Stimulated activated CD4-positive, alpha-beta T cell treated with anti-CD3 and anti-CD28 coated beads, Interleukin-4, amount 100 ng/mL, for 1 hour (primary cell): ENCODE results near the gene APOM.

ENCODE experiments used
- DNase-seq: peaks from one replicate; pipeline ENCODE4 v3.0.0-alpha.2; 2020

APOM gene

GRCh38 chr6:31631681-31632278 is 23.9 kb upstream of the APOM start:
- DNase-seq, result no peak

GRCh38 chr6:31632279-31632946 is 23.3 kb upstream of the APOM start:
- no peak for DNase-seq

- DNase-seq, result no peak
Measured at GRCh38 chr6:31633447-31633846, 22.2 kb upstream of the APOM start.

- DNase-seq, result no peak
Measured at GRCh38 chr6:31634131-31634530, 21.6 kb upstream of the APOM start.

GRCh38 chr6:31634969-31635575 is 20.6 kb upstream of the APOM start:
- DNase-seq, result no peak

GRCh38 chr6:31636698-31637596 is 18.7 kb upstream of the APOM start:
- DNase-seq, result no peak

- DNase-seq, result no peak
Measured at GRCh38 chr6:31639043-31639442, 16.7 kb upstream of the APOM start.

GRCh38 chr6:31639449-31639861 is 16.2 kb upstream of the APOM start:
- no peak for DNase-seq

GRCh38 chr6:31640612-31641011 is 15.1 kb upstream of the APOM start:
- DNase-seq, result no peak

- DNase-seq, result no peak
Measured at GRCh38 chr6:31641370-31641769, 14.3 kb upstream of the APOM start.

- DNase-seq, result no peak
Measured at GRCh38 chr6:31642798-31643570, 12.7 kb upstream of the APOM start.

- no peak for DNase-seq
Measured at GRCh38 chr6:31643818-31644454, 11.8 kb upstream of the APOM start.

GRCh38 chr6:31645325-31645724 is 10.4 kb upstream of the APOM start:
- no peak for DNase-seq

GRCh38 chr6:31651602-31652191 is 4.0 kb upstream of the APOM start:
- no peak for DNase-seq

GRCh38 chr6:31652925-31653724 is 2.6 kb upstream of the APOM start:
- DNase-seq, result peak; percentile 81

- no peak for DNase-seq
Measured at GRCh38 chr6:31654574-31655348, 933 bp upstream of the APOM start.

- DNase-seq, result no peak
Measured at GRCh38 chr6:31657406-31658157, 1.9 kb downstream of the APOM start.

- no peak for DNase-seq
Measured at GRCh38 chr6:31658158-31658688, 2.5 kb downstream of the APOM start.
